VCaP (cell line): Measurements from ENCODE around the gene ACY1.
A peak's percentile ranks its signal among the peaks of the same experiment; 100 is the strongest.

Source experiments
- H3K27ac ChIP-seq: fragments of 450-650 bp; 2 replicates; pipeline ENCODE4 v1.5.1; 2017
- CTCF ChIP-seq: fragments of 450-650 bp; conservative IDR thresholded peaks from 2 replicates; pipeline ENCODE4 v1.5.1; 2017; ENCODE audit warnings: mild to moderate bottlenecking, moderate library complexity

ACY1 gene

GRCh38 chr3:51962854-51963530 lies 20.3 kb upstream of the ACY1 start:
- no peak overlapping the region for H3K27ac ChIP-seq
- TF ChIP-seq CTCF, result no peak

DNA sequence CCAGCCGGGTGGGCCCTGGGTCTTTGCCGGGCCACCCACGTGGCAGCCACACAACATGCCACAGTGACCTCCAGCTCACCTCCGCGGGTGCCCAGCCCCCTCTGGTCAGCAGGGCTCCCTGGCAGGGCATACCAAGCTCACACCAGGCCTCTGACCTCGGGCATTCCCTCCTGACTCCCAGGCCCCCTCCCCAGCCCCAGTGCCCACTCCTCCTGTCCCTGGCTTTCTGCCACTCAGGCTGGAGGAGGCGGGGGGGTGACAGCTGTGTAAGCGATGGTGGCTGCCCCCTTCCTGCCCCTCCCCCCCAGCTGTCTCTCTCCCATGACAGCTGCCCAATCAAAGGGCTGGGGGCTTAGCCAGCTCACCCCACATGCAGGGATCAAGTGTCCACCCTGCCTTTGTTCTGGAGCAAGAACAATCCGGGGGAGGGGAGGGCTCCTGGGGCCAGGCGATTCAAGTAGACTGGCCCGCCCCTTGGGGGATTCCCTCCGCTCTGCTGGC lies 19.3 kb upstream of the ACY1 start:
- no peak for TF ChIP-seq CTCF
- H3K27ac ChIP-seq, result no peak overlapping the region

DNA sequence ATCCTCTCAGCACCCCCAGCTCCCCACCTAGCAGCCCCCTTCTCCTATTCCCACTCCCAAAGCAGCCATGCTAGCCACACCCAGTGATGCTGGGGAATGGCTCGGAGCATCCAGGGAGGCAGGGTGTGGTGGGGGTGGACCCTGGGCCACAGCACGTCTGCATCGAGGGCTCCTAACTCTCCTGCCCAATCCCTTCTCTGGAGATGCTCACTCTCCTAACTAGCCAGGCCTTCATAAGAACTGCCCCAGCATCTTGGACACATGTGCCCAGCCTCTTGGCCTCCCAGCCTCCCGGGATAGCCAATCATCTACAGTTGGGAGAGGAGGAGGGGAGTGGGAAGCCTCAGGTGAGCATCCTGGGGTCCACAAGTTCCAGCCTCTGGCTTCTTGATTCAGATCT lies 18.8 kb upstream of the ACY1 start:
- no peak overlapping the region for H3K27ac ChIP-seq

DNA sequence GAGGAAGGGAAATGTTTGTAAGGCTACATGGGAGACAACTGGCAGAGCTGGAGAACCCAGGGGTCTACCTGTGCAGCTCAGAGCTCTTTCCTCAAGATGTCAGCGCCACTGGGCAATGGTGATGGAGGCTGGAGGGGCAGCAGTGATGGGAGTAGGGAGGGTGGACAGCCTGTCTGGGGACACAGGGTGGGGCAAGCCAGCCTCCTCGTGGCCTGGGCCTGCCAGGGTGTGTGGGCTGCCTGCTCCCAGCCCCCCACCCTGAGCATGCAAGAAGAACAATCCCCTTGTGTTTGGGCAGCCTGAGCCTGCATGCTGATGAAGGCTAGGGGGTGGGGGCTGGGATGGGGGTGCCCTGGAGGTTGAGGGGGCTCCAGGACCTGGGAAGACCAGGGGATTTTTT lies 17.3 kb upstream of the ACY1 start:
- TF ChIP-seq CTCF, result no peak
- H3K27ac ChIP-seq, result no peak overlapping the region

More for the DNA sequence above, 18.8 kb upstream of the ACY1 start:
- no peak for TF ChIP-seq CTCF

- TF ChIP-seq CTCF, result no peak
Observed at GRCh38 chr3:51966486-51966885, 16.8 kb upstream of the ACY1 start.

GRCh38 chr3:51966922-51967383 lies 16.4 kb upstream of the ACY1 start:
- H3K27ac ChIP-seq, result peak overlapping the region; percentile 90
- TF ChIP-seq CTCF, result no peak

More at GRCh38 chr3:51966486-51966885, 16.8 kb upstream of the ACY1 start:
- peak overlapping the region; percentile 90 for H3K27ac ChIP-seq

GRCh38 chr3:51967384-51968169 lies 15.8 kb upstream of the ACY1 start, which contains the start of gene PCBP4:
Gene PCBP4, minus strand, starts transcription at chr3:51967454. Its CDS starts 6,214 bp downstream, at chr3:51961240.
- peak within 1 kb of the TSS; percentile 90 for H3K27ac ChIP-seq
- no peak for TF ChIP-seq CTCF
